Measurements from ENCODE around the gene PCDHGB4.

PCDHGB4 gene

GRCh38 chr5:141356133-141356532 is 31.4 kb upstream of the PCDHGB4 start:
- no peak overlapping the region for H3K4me3 ChIP-seq
- DNase-seq (ENCODE audit: low spot score in 2 of 2), result no peak
- H3K36me3 ChIP-seq (replicated peaks), result no peaks in the 10 kb centered on the region
- no peaks in the 10 kb centered on the region for H3K27me3 ChIP-seq (ENCODE audit: low read depth)
- in situ Hi-C loops (cut with MboI; ENCODE audit: low sequenced_read_pairs), result loop anchor here (10.0 kb wide), 1 partner anchor 209 kb away; no protein-coding TSS in a partner anchor
- H3K9me3 ChIP-seq, result no peaks in the 10 kb centered on the region
- no peaks in the 10 kb centered on the region for H3K4me1 ChIP-seq

DNA sequence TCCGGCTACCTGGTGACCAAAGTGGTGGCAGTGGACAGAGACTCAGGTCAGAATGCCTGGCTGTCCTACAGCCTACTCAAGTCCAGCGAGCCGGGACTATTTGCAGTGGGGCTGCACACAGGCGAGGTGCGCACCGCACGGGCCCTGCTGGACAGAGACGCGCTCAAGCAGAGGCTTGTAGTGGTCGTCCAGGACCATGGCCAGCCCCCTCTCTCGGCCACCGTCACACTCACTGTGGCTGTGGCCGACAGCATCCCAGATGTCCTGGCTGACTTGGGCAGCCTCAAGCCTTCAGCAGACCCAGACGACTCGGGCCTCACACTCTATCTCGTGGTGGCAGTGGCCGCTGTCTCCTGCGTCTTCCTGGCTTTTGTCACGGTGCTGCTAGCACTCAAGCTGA is 30.5 kb upstream of the PCDHGB4 start:
- H3K4me1 ChIP-seq, result no peaks in the 10 kb centered on the region
- no peak overlapping the region for H3K4me3 ChIP-seq
- H3K9me3 ChIP-seq, result no peaks in the 10 kb centered on the region
- DNase-seq (ENCODE audit: low spot score in 2 of 2), result no peak
- no peaks in the 10 kb centered on the region for H3K27me3 ChIP-seq (ENCODE audit: low read depth)
- in situ Hi-C loops (cut with MboI; ENCODE audit: low sequenced_read_pairs), result loop anchor here (10.0 kb wide), 1 partner anchor 208 kb away; no protein-coding TSS in a partner anchor
- no peaks in the 10 kb centered on the region for H3K36me3 ChIP-seq (replicated peaks)

GRCh38 chr5:141359790-141360426 is 27.6 kb upstream of the PCDHGB4 start, which contains the start of gene PCDHGB2:
Gene PCDHGB2 (plus strand): TSS chr5:141359994. CDS start chr5:141360136, 142 bp downstream.
- Histone ChIP-seq H3K27me3 (ENCODE audit: low read depth) (no peaks in the 10 kb centered on the region), H3K36me3 (replicated peaks) (no peaks in the 10 kb centered on the region), H3K4me3 (no peak within 1 kb of the TSS), H3K4me1 (no peaks in the 10 kb centered on the region), H3K9me3 (0 out of 2 replicates have a peak, but pooled peaks cover 3% of the 10 kb centered on the region)
- in situ Hi-C loops (cut with MboI; ENCODE audit: low sequenced_read_pairs), result loop anchor here (10.0 kb wide), 1 partner anchor 205 kb away; no protein-coding TSS in a partner anchor
- peak; percentile 27 to 29 for DNase-seq (ENCODE audit: low spot score in 2 of 2)

- H3K4me1 ChIP-seq, result no peaks in the 10 kb centered on the region
- no peak for DNase-seq (ENCODE audit: low spot score in 2 of 2)
- 0 out of 2 replicates have a peak, but pooled peaks cover 3% of the 10 kb centered on the region for H3K9me3 ChIP-seq
- H3K27me3 ChIP-seq (ENCODE audit: low read depth), result no peaks in the 10 kb centered on the region
- H3K36me3 ChIP-seq (replicated peaks), result no peaks in the 10 kb centered on the region
- in situ Hi-C loops (cut with MboI; ENCODE audit: low sequenced_read_pairs), result no loop called here
- H3K4me3 ChIP-seq, result no peak overlapping the region
These were observed 26.8 kb upstream of the PCDHGB4 start for GRCh38 chr5:141360685-141361084.

GRCh38 chr5:141362719-141363118 is 24.8 kb upstream of the PCDHGB4 start:
- Histone ChIP-seq H3K4me1 (no peaks in the 10 kb centered on the region), H3K27me3 (ENCODE audit: low read depth) (no peaks in the 10 kb centered on the region), H3K36me3 (replicated peaks) (no peaks in the 10 kb centered on the region), H3K4me3 (no peak overlapping the region), H3K9me3 (0 out of 2 replicates have a peak, but pooled peaks cover 3% of the 10 kb centered on the region)
- in situ Hi-C loops (cut with MboI; ENCODE audit: low sequenced_read_pairs), result no loop called here
- DNase-seq (ENCODE audit: low spot score in 2 of 2), result no peak

DNA sequence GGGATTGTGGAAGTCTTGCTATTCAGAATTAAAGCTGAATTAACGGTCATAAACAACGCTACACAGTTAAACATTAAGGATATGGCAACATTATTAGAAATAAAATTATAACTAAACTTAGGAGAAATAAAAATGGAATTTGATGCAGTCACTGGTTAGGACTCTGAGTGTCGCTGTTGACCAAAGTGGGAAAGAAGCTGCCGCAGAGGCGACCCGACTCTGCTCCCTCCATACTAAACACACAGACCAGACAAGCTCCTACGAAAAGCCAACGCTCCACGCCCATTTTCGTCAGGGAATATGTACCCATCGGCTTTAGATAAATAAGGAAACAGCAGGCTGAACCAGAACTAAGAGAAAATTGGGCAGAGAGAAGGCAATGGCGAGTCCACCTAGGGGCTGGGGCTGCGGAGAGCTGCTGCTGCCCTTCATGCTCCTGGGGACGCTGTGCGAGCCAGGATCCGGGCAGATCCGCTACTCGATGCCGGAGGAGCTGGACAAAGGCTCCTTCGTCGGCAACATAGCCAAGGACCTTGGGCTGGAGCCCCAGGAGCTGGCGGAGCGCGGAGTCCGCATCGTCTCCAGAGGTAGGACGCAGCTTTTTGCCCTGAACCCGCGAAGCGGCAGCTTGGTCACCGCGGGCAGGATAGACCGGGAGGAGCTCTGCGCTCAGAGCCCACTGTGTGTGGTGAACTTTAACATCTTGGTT is 23.4 kb upstream of the PCDHGB4 start, which contains the start of gene PCDHGA5:
TSS of gene PCDHGA5 (plus strand) at position 211 of the 709 bp plus-strand sequence. CDS start at position 380, 169 bp downstream.
- DNase-seq (ENCODE audit: low spot score in 2 of 2), result no peak
- 0 out of 2 replicates have a peak, but pooled peaks cover 3% of the 10 kb centered on the region for H3K9me3 ChIP-seq
- H3K27me3 ChIP-seq (ENCODE audit: low read depth), result no peaks in the 10 kb centered on the region
- H3K4me1 ChIP-seq, result no peaks in the 10 kb centered on the region
- no peaks in the 10 kb centered on the region for H3K36me3 ChIP-seq (replicated peaks)
- H3K4me3 ChIP-seq, result no peak within 1 kb of the TSS
- in situ Hi-C loops (cut with MboI; ENCODE audit: low sequenced_read_pairs), result no loop called here

- Histone ChIP-seq H3K4me3 (no peak overlapping the region), H3K9me3 (0 out of 2 replicates have a peak, but pooled peaks cover 3% of the 10 kb centered on the region), H3K27me3 (ENCODE audit: low read depth) (no peaks in the 10 kb centered on the region; the same call in 1 of the 2 replicates), H3K36me3 (replicated peaks) (no peaks in the 10 kb centered on the region), H3K4me1 (no peaks in the 10 kb centered on the region)
- in situ Hi-C loops (cut with MboI; ENCODE audit: low sequenced_read_pairs), result no loop called here
- no peak for DNase-seq (ENCODE audit: low spot score in 2 of 2)
These were observed 21.2 kb upstream of the PCDHGB4 start for GRCh38 chr5:141366016-141366896.

- Histone ChIP-seq H3K4me3 (no peak within 1 kb of the TSS), H3K9me3 (no peaks in the 10 kb centered on the region)
- in situ Hi-C loops (cut with MboI; ENCODE audit: low sequenced_read_pairs), result no loop called here
These were observed 17.3 kb upstream of the PCDHGB4 start, which contains the start of gene PCDHGB3 for GRCh38 chr5:141369994-141370848. Gene PCDHGB3 (plus strand): TSS chr5:141370242. CDS start chr5:141370395, 153 bp downstream.

DNA sequence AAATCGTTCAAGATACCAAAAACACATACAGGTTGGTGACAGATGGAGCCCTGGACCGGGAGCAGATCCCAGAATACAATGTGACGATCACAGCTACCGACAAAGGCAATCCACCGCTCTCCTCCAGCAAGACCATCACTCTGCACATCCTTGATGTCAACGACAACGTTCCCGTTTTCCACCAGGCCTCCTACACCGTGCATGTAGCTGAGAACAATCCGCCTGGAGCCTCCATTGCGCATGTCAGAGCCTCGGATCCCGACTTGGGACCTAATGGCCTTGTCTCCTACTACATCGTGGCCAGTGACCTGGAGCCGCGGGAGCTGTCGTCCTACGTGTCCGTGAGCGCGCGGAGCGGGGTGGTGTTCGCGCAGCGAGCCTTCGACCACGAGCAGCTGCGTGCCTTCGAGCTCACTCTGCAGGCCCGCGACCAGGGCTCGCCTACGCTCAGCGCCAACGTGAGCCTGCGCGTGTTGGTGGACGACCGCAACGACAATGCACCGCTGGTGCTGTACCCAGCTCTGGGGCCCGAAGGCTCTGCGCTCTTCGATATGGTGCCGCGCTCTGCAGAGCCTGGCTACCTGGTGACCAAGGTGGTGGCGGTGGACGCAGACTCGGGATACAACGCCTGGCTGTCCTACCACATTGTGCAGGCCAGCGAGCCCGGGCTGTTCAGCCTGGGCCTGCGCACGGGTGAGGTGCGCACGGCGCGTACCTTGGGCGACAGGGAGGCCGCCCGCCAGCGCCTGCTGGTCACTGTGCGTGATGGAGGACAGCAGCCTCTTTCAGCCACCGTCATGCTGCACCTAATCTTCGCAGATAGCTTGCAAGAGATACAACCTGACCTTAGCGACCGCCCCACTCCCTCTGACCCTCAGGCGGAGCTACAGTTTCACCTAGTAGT is 15.7 kb upstream of the PCDHGB4 start:
- Histone ChIP-seq H3K36me3 (replicated peaks) (no peaks in the 10 kb centered on the region), H3K27me3 (ENCODE audit: low read depth) (no peaks in the 10 kb centered on the region; the same call in 1 of the 2 replicates), H3K4me3 (no peak overlapping the region), H3K9me3 (no peaks in the 10 kb centered on the region), H3K4me1 (no peaks in the 10 kb centered on the region)
- in situ Hi-C loops (cut with MboI; ENCODE audit: low sequenced_read_pairs), result no loop called here
- no peak for DNase-seq (ENCODE audit: low spot score in 2 of 2)

More at GRCh38 chr5:141369994-141370848, 17.3 kb upstream of the PCDHGB4 start, which contains the start of gene PCDHGB3:
- no peak for DNase-seq (ENCODE audit: low spot score in 2 of 2)
- Histone ChIP-seq H3K4me1 (no peaks in the 10 kb centered on the region), H3K27me3 (ENCODE audit: low read depth) (no peaks in the 10 kb centered on the region; the same call in 1 of the 2 replicates), H3K36me3 (replicated peaks) (no peaks in the 10 kb centered on the region)

DNA sequence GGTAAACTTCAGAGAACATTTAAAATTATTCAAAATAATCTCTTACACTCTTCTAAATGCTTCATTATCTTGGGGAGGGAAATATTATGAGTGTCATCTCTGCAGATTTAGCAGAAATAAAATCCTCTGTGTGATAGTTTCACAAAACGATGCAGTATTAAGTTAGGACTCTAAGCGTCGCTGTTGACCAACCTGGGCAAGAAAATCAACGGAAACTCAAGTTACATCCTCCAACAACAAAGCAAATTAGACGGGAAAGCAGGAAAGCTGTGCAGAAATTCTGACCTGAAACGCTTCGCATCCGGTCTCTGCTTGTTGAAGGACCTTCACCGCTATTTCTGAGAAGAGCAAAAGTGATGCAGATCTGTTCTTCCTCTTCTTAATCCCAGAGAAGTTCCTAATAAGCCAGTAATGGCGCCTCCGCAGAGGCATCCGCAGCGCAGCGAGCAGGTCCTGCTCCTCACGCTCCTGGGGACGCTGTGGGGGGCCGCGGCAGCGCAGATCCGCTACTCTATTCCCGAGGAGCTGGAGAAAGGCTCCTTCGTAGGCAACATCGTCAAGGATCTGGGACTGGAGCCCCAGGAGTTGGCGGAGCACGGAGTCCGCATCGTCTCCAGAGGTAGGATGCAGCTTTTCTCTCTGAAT is 13.7 kb upstream of the PCDHGB4 start, which contains the start of gene PCDHGA6:
TSS of gene PCDHGA6 (plus strand) at position 219 of the 645 bp plus-strand sequence. CDS start at position 412, 193 bp downstream.
- Histone ChIP-seq H3K4me3 (no peak within 1 kb of the TSS), H3K27me3 (ENCODE audit: low read depth) (no peaks in the 10 kb centered on the region; the same call in 1 of the 2 replicates), H3K36me3 (replicated peaks) (no peaks in the 10 kb centered on the region), H3K4me1 (no peaks in the 10 kb centered on the region), H3K9me3 (no peaks in the 10 kb centered on the region)
- in situ Hi-C loops (cut with MboI; ENCODE audit: low sequenced_read_pairs), result no loop called here
- DNase-seq (ENCODE audit: low spot score in 2 of 2), result no peak

DNA sequence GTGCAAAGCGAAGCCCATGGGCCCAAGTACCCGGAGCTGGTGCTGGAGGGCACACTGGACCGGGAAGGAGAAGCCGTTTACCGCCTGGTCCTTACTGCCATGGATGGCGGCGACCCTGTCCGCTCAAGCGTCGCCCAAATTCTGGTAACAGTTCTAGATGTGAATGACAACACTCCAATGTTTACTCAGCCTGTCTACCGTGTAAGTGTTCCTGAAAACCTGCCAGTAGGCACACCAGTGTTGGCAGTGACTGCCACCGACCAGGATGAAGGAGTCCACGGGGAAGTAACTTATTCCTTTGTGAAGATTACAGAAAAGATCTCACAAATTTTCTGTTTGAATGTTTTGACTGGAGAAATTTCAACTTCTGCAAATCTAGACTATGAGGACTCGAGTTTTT is 12.9 kb upstream of the PCDHGB4 start:
- Histone ChIP-seq H3K36me3 (replicated peaks) (no peaks in the 10 kb centered on the region), H3K27me3 (ENCODE audit: low read depth) (no peaks in the 10 kb centered on the region; the same call in 1 of the 2 replicates), H3K4me3 (no peak overlapping the region), H3K4me1 (no peaks in the 10 kb centered on the region), H3K9me3 (no peaks in the 10 kb centered on the region)
- in situ Hi-C loops (cut with MboI; ENCODE audit: low sequenced_read_pairs), result no loop called here
- no peak for DNase-seq (ENCODE audit: low spot score in 2 of 2)
